ENCODE measurements around the gene FOXA3. TPM values are rescaled to one million over a fixed set of nuclear protein-coding genes. Genes with fewer than 3 reads are reported as not detected.
A peak's percentile ranks its signal among the peaks of the same experiment; 100 is the strongest.

The FOXA3 gene
- total and polyA plus RNA-seq, 11 donors, result 0.07 TPM; not detected in 10

DNA sequence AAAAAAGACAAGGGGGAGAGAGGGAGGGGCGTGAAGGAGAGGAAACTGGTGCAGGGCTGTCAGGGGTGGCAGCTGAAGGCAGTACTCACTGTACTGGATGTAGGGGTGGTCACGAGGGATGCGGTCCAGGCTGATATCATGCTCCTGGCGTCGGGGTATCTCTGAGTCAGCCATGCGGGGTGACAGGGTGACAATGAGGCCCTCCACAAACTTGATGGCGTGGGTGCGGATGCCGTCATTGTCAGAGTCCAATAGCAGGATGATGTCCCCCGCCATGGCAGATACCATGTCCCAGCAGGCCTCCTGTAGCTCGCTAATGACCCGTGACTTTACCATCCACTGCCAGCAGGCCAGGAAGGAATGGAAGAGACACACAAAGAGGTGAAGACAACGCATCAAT, 16.5 kb upstream of the FOXA3 start:
- Histone ChIP-seq H3K27me3 (no peaks in the 10 kb centered on the region), H3K4me1 (no peaks in the 10 kb centered on the region), H3K4me3 (no peak overlapping the region), H3K36me3 (peaks cover 5 to 100% (median 99%) of the 10 kb centered on the region in 9 donors), H3K27ac (no peak overlapping the region), H3K9me3 (no peaks in the 10 kb centered on the region)
- ATAC-seq, result peak in 2 of 4 donors; percentile 34 to 48
- intact Hi-C loops (cut with DNase I), result no loop called here
- no peak for TF ChIP-seq POLR2A (IDR thresholded peaks at IDR 0.05)
- TF ChIP-seq, protein P1, sequence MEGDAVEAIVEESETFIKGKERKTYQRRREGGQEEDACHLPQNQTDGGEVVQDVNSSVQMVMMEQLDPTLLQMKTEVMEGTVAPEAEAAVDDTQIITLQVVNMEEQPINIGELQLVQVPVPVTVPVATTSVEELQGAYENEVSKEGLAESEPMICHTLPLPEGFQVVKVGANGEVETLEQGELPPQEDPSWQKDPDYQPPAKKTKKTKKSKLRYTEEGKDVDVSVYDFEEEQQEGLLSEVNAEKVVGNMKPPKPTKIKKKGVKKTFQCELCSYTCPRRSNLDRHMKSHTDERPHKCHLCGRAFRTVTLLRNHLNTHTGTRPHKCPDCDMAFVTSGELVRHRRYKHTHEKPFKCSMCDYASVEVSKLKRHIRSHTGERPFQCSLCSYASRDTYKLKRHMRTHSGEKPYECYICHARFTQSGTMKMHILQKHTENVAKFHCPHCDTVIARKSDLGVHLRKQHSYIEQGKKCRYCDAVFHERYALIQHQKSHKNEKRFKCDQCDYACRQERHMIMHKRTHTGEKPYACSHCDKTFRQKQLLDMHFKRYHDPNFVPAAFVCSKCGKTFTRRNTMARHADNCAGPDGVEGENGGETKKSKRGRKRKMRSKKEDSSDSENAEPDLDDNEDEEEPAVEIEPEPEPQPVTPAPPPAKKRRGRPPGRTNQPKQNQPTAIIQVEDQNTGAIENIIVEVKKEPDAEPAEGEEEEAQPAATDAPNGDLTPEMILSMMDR (IDR thresholded peaks at IDR 0.05), result no peak
- WGBS, 4 donors, result 89 to 91% (median 89%) methylated on average over 13 of the region's 13 CpGs
- DNase-seq, result no peak

DNA sequence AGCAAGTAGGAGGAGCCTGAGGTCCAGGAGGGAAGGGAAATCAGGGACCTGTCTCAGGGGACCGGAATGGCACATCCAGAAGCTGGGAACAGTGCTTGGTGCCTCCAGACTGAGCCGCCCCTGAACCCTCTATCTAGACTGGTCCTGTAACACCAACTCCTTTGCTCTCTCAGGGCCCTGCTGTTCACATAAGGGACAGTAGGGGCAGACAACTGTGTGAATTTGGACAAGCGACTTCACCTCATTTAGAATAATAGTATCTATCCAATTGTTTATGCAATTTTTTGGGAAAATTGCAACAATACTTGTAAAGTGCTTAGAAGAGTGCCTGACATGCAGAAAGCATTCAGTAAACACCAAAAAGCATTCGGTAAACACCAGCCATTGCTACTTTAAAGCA, 15.2 kb upstream of the FOXA3 start:
- no peaks in the 10 kb centered on the region for H3K4me1 ChIP-seq
- DNase-seq (peak in 1 of 5 donors; percentile 16), ATAC-seq (no peak)
- no peaks in the 10 kb centered on the region for H3K9me3 ChIP-seq
- H3K36me3 ChIP-seq, result peaks cover 5 to 100% (median 99%) of the 10 kb centered on the region in 9 donors
- TF ChIP-seq POLR2A (IDR thresholded peaks at IDR 0.05), result no peak
- TF ChIP-seq, protein P1 (IDR thresholded peaks at IDR 0.05), result peak in 1 of 12 donors; percentile 8
- H3K27me3 ChIP-seq, result no peaks in the 10 kb centered on the region
- no peak overlapping the region for H3K27ac ChIP-seq
- WGBS, 4 donors, result 91 to 94% (median 92%) methylated on average over 4 of the region's 4 CpGs
- intact Hi-C loops (cut with DNase I), result no loop called here
- H3K4me3 ChIP-seq, result no peak overlapping the region

DNA sequence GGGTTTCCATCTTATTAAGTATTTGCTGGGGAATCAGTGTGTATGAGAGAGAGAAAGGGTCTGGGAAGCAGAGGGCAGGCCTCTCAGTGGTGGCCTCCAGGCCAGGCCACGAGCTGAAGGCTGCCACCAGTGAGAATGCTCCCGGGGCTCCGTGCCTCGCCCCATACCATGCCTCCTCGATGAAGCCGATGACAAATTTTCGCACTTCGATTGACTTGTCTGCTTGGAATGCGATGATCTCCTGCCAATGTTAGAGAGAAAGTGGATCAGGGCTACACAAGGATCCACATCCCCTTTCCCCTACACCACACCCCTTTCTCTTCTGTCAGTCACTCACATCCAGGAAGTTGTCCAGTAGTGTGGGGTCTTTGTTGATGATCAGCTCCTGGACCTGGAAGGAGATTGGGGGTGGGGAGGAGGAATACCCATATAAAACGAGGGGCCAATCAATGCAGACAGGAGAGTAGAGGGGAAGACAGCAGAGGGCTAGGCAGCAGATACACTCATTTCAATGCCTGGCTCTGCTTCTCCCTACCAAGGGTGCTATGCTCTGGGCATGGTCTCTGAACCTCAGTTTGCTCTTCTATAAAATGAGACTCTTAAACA, 11.9 kb upstream of the FOXA3 start:
- H3K4me3 ChIP-seq, result no peak overlapping the region
- 89 to 95% (median 92%) methylated on average over 10 of the region's 10 CpGs for WGBS, 4 donors
- no peak overlapping the region for H3K27ac ChIP-seq
- no peak for TF ChIP-seq POLR2A (IDR thresholded peaks at IDR 0.05)
- TF ChIP-seq, protein P1 (IDR thresholded peaks at IDR 0.05), result no peak
- H3K27me3 ChIP-seq, result no peaks in the 10 kb centered on the region
- intact Hi-C loops (cut with DNase I), result no loop called here
- H3K36me3 ChIP-seq, result peaks cover 5 to 98% (median 82%) of the 10 kb centered on the region in 9 donors
- DNase-seq, result no peak
- no peaks in the 10 kb centered on the region for H3K4me1 ChIP-seq
- no peak for ATAC-seq
- H3K9me3 ChIP-seq, result no peaks in the 10 kb centered on the region

DNA sequence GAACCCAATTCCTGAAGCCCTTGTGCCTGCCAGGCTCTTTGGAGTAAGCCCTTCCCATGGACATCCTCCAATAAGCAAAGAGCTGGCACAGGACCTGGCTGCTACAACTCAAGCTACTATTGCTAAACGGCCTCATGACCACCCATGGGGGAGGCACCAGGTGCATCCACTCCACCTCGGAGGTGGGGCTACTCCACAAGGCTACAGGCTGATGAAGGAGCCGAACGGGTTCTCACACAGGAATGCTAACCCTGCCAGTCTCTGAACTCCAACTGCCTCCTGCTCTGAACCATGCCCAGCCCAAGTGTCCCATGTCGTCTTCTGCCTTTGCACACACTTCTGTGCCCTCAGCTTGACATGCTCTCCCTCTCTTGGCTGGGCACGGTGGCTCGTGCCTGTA, 11.1 kb upstream of the FOXA3 start:
- 82 to 87% (median 85%) methylated on average over 7 of the region's 7 CpGs for WGBS, 4 donors
- Histone ChIP-seq H3K4me3 (no peak overlapping the region), H3K36me3 (peaks cover 4 to 93% (median 75%) of the 10 kb centered on the region in 9 donors), H3K9me3 (no peaks in the 10 kb centered on the region), H3K27me3 (no peaks in the 10 kb centered on the region), H3K27ac (no peak overlapping the region), H3K4me1 (no peaks in the 10 kb centered on the region)
- intact Hi-C loops (cut with DNase I), result no loop called here
- TF ChIP-seq, protein P1 (IDR thresholded peaks at IDR 0.05), result no peak
- TF ChIP-seq POLR2A (IDR thresholded peaks at IDR 0.05), result no peak
- ATAC-seq (peak in 1 of 4 donors; percentile 20), DNase-seq (no peak)
